ENCODE data around the gene TMEM9B.
"Not testable (repeated sequence)": the region's sequence is repeated elsewhere in the genome, so short reads cannot be mapped to it uniquely, and the experiment has no call there.

The TMEM9B gene

GRCh38 chr11:8971924-8972316 is 7.7 kb upstream of the TMEM9B start:
- DNase-seq = no peak

GRCh38 chr11:8971196-8971923 is 7.1 kb upstream of the TMEM9B start:
- DNase-seq = no peak

GRCh38 chr11:8967184-8967583 is 2.9 kb upstream of the TMEM9B start:
- DNase-seq = no peak

- DNase-seq = peak; percentile 81
Observed at GRCh38 chr11:8963569-8964323, 496 bp downstream of the TMEM9B start.

GRCh38 chr11:8962841-8963240 is 1.4 kb downstream of the TMEM9B start:
- no peak for DNase-seq

GRCh38 chr11:8961401-8961800 is 2.8 kb downstream of the TMEM9B start:
- DNase-seq = no peak

GRCh38 chr11:8959546-8960166 is 4.6 kb downstream of the TMEM9B start:
- DNase-seq = no peak

- DNase-seq = no peak
Observed at GRCh38 chr11:8956860-8957259, 7.4 kb downstream of the TMEM9B start.

- DNase-seq = no peak
Observed at GRCh38 chr11:8948886-8949285, 15.4 kb downstream of the TMEM9B start.

- DNase-seq = no peak
Observed at GRCh38 chr11:8947230-8947943, 16.9 kb downstream of the TMEM9B start.

- no peak for DNase-seq
Observed at GRCh38 chr11:8942518-8943066, 21.6 kb downstream of the TMEM9B start, which contains the start of gene ASCL3. ASCL3 (minus strand) TSS chr11:8943016; CDS start chr11:8938161, 4,855 bp downstream.

GRCh38 chr11:8941341-8942103 is 22.7 kb downstream of the TMEM9B start:
- no peak for DNase-seq

GRCh38 chr11:8937659-8938058 is 26.6 kb downstream of the TMEM9B start:
- DNase-seq = no peak

GRCh38 chr11:8937159-8937558 is 27.1 kb downstream of the TMEM9B start:
- no peak for DNase-seq

- DNase-seq = not testable (repeated sequence)
Observed at GRCh38 chr11:8935789-8936188, 28.5 kb downstream of the TMEM9B start.

- no peak for DNase-seq
Observed at GRCh38 chr11:8934742-8935488, 29.3 kb downstream of the TMEM9B start.

GRCh38 chr11:8933931-8934330 is 30.3 kb downstream of the TMEM9B start:
- no peak for DNase-seq

GRCh38 chr11:8932564-8933180 is 31.6 kb downstream of the TMEM9B start, which contains the start of gene C11orf16:
C11orf16 (minus strand) TSS chr11:8932947; CDS start chr11:8932308, 639 bp downstream.
- no peak for DNase-seq

- no peak for DNase-seq
Observed at GRCh38 chr11:8930456-8931175, 33.6 kb downstream of the TMEM9B start.
